Calu3 (cell line): ENCODE measurements around the gene FRY. TPM values are rescaled to one million over a fixed set of nuclear protein-coding genes. Genes with fewer than 3 reads are reported as not detected.

Experiments used
- BruUV-seq: library from RNA; stranded (reverse); fragments of 400-500 nt; replicated peaks from 2 replicates; lab custom pipeline; 2021; lab: Mats Ljungman, UMichigan
- CTCF ChIA-PET: fragments of 300-600 bp; sonication (Branson Sonifier 250); formaldehyde crosslinking; loops from one replicate; lab custom pipeline; 2022; ENCODE audit warnings: antibody characterized with exemption; lab: Charles Lee
- DNase-seq: peaks from one replicate; pipeline ENCODE4 v3.0.0; 2022
- H3K27ac Mint-ChIP-seq: one replicate; pipeline ENCODE4 v1.8.0; 2022; ENCODE audit warnings: mixed read lengths; ENCODE audit not compliant: unreplicated experiment
- H3K27me3 Mint-ChIP-seq: one replicate; pipeline ENCODE4 v1.8.0; 2022; ENCODE audit warnings: mixed read lengths; ENCODE audit not compliant: unreplicated experiment
- H3K36me3 Mint-ChIP-seq: one replicate; pipeline ENCODE4 v1.8.0; 2022; ENCODE audit warnings: mild to moderate bottlenecking, moderate library complexity, mixed read lengths; ENCODE audit not compliant: insufficient read depth, unreplicated experiment
- H3K4me1 Mint-ChIP-seq: one replicate; pipeline ENCODE4 v1.8.0; 2022; ENCODE audit warnings: mild to moderate bottlenecking, low read depth, mixed read lengths; ENCODE audit not compliant: unreplicated experiment
- H3K4me3 Mint-ChIP-seq: one replicate; pipeline ENCODE4 v1.8.0; 2022; ENCODE audit warnings: mild to moderate bottlenecking, low read depth, moderate library complexity, mixed read lengths; ENCODE audit not compliant: unreplicated experiment
- H3K9me3 Mint-ChIP-seq: one replicate; pipeline ENCODE4 v1.8.0; 2022; ENCODE audit warnings: low read depth, mixed read lengths; ENCODE audit not compliant: unreplicated experiment
- CTCF ChIP-seq: fragments of 200-600 bp; IDR thresholded peaks from one replicate; pipeline ENCODE4 v1.8.0; 2022; ENCODE audit warnings: antibody characterized with exemption; ENCODE audit not compliant: unreplicated experiment
- intact Hi-C: fragments of 100-400 bp; cut with micrococcal nuclease; formaldehyde crosslinking; loops from one replicate; pipeline ENCODE4 v1.10.0; 2022; ENCODE audit not compliant: unreplicated experiment
- total RNA-seq: library from RNA; stranded (reverse); gene quantifications from 2 replicates; pipeline ENCODE4 v1.2.3, GENCODE V29; 2022

Gene FRY
- total RNA-seq, 1 experiment from 2014 or later, result 6.2 TPM

GRCh38 chr13:32150239-32150638 is 118.7 kb downstream of the FRY start:
- DNase-seq, result no peak
- intact Hi-C loops, result no loop called here
- H3K27me3 Mint-ChIP-seq, result no peaks in the 10 kb centered on the region
- no peak overlapping the region for H3K4me3 Mint-ChIP-seq
- no peaks in the 10 kb centered on the region for H3K4me1 Mint-ChIP-seq
- H3K9me3 Mint-ChIP-seq, result no peaks in the 10 kb centered on the region
- no TSS peak for BruUV-seq
- no peak overlapping the region for H3K27ac Mint-ChIP-seq
- CTCF ChIA-PET, result no interaction called here
- no peak for TF ChIP-seq CTCF
- no peaks in the 10 kb centered on the region for H3K36me3 Mint-ChIP-seq

DNA sequence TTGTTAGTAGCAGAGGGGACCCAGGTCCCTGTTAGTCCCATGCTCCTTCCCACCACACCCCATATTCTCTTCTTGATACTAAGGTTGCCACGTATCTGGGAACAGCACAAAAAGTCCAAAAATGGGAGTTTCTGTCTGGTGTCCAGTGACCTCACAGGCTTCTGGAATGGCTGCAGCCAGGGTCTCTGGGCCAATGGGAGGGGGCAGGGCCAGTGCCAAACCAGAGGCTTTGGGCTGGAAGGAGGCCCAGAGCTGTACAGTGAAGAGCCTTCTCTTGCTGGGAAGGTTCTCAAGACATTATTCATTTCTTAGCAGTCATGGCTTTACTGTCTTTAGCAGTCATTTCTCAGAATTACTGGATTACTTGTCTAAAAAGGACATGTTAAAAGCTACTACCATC is 119.2 kb downstream of the FRY start:
- Mint-ChIP-seq H3K4me1 (no peaks in the 10 kb centered on the region), H3K9me3 (no peaks in the 10 kb centered on the region), H3K27ac (no peak overlapping the region), H3K27me3 (no peaks in the 10 kb centered on the region), H3K36me3 (no peaks in the 10 kb centered on the region), H3K4me3 (no peak overlapping the region)
- TF ChIP-seq CTCF, result no peak
- CTCF ChIA-PET, result no interaction called here
- BruUV-seq, result no TSS peak
- intact Hi-C loops, result no loop called here
- no peak for DNase-seq

DNA sequence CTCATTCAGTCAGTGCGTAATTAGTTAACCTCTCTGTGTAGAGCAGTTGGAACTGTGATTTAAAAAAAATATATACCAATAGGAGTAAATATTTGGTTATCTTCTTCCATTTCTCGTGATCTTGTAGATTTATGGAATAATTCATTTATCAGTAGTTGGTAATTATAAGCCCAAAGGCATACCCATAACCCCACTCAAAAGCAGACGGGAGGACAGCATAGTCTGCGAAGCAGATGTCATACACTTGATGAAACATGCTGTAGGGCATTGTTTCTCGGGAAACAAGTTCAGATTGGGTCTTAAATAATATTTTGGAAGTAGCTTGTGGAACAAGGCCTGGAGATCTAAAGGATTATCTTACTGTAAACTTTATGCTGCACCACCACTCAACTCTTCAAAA is 119.7 kb downstream of the FRY start:
- no TSS peak for BruUV-seq
- no peak for TF ChIP-seq CTCF
- Mint-ChIP-seq H3K4me3 (no peak overlapping the region), H3K27me3 (no peaks in the 10 kb centered on the region), H3K27ac (no peak overlapping the region), H3K4me1 (no peaks in the 10 kb centered on the region), H3K9me3 (no peaks in the 10 kb centered on the region), H3K36me3 (no peaks in the 10 kb centered on the region)
- no peak for DNase-seq
- intact Hi-C loops, result no loop called here
- CTCF ChIA-PET, result no interaction called here

- Mint-ChIP-seq H3K4me1 (no peaks in the 10 kb centered on the region), H3K27me3 (no peaks in the 10 kb centered on the region), H3K27ac (no peak overlapping the region), H3K36me3 (no peaks in the 10 kb centered on the region), H3K9me3 (no peaks in the 10 kb centered on the region), H3K4me3 (no peak overlapping the region)
- no peak for DNase-seq
- no TSS peak for BruUV-seq
- TF ChIP-seq CTCF, result no peak
- CTCF ChIA-PET, result no interaction called here
- intact Hi-C loops, result no loop called here
Measured at GRCh38 chr13:32153056-32153455, 121.5 kb downstream of the FRY start.
